GM06990 (cell line): Measurements from ENCODE around the gene OTOF.

Experiments
- DNase-seq: peaks from one replicate; pipeline ENCODE4 v3.0.0-alpha.2; 2011; ENCODE audit not compliant: insufficient read length; ENCODE audit errors: extremely low read depth
- H3K27me3 ChIP-seq: replicated peaks from 2 replicates; pipeline ENCODE4 v1.6.0; 2011; ENCODE audit warnings: low read length; ENCODE audit not compliant: control insufficient read depth, insufficient read depth
- H3K36me3 ChIP-seq: 2 replicates; pipeline ENCODE4 v1.5.1; 2011; ENCODE audit warnings: low read length; ENCODE audit not compliant: control insufficient read depth, insufficient read depth
- H3K4me3 ChIP-seq: replicated peaks from 2 replicates; pipeline ENCODE4 v1.5.1; 2011; ENCODE audit warnings: low read depth, mild to moderate bottlenecking, control low read depth, low read length
- CTCF ChIP-seq: IDR thresholded peaks from 2 replicates; pipeline ENCODE4 v1.5.1; 2011; ENCODE audit warnings: low read length, control low read depth, mild to moderate bottlenecking, inconsistent platforms; ENCODE audit not compliant: insufficient read depth, poor library complexity, severe bottlenecking

OTOF gene

GRCh38 chr2:26457251-26457666 lies 20.7 kb downstream of the OTOF start:
- TF ChIP-seq CTCF = no peak
- Histone ChIP-seq H3K27me3 (no peaks in the 10 kb centered on the region), H3K4me3 (no peak overlapping the region), H3K36me3 (no peaks in the 10 kb centered on the region)
- no peak for DNase-seq

DNA sequence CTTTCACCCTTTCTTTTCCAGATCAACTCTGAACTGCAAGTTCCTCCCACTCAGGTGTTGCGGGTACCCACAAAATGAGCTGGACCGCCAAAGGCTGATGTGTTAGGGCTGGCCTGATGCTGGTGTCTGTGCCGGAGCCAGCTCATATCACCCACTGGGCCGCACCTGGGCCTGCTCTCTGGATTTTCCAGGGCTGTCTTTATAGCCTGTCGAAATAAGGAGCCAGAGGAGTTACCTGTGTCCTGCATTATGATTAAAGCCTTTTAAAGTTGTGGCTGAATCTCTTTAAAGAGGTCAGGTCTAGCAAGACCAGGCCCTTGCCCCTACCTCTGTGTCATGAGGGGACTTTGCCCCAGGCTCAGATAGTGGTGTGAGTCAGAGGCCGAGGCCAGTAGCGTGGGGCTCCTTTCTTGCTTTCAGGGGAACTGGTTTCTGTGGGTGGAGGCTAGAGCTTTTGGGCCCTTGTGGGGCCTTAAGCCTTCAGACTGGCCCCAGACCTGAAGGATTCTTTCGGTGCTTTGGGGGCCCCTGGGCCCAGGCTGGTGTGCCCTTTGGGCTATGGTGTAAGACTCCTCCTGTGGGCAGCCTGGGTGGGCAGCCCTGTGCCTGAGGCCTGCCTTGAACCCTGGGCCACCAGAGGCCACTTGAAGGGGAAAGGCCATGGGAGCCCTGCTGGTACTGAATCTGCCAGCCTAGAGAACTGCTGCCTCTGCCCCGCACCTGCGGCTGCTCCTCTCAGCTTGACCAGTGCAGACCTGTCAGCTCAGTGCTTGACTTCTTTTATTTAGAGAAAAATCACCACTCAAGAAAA lies 21.3 kb downstream of the OTOF start:
- no peaks in the 10 kb centered on the region for H3K36me3 ChIP-seq
- no peaks in the 10 kb centered on the region for H3K27me3 ChIP-seq
- no peak for TF ChIP-seq CTCF
- H3K4me3 ChIP-seq = no peak overlapping the region
- no peak for DNase-seq

DNA sequence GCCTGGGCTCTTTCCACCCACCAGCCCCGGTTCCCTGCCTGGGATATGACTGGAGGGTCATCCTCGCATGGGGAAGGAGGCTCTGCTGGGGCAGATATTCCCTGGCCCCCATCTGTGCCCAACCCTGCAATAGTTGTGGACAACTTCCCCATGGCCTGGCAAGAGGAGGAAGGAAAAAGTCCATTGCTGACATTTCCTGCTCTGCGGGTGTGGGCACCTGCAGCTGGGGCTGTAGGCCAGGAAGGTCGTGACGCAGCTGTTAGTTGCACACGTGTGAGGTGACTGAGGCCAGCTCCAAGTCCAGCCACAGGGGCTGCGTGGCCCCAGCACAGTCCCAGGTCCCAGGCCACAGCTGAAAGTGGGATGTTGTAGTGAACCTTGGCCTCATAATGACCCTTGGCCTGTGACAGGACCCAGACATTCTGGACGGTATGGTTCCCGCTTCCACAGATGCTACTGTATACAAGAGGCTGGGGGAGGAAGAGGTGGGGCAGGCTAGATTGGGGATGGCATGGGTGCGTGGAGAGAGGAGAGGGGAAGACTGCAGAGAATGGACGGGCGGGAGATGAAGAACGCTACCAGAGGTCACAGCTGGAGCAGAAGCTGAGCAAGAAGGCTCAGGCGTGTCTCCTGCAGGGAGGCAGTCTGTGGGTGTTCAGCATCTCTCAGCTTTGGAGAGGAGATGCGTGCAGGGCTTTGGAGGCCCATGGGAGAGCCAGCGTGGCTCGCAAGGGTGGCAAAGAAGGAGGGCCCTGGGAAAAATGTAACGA lies 22.1 kb downstream of the OTOF start:
- no peak for DNase-seq

GRCh38 chr2:26455037-26455669 lies 22.8 kb downstream of the OTOF start:
- Histone ChIP-seq H3K4me3 (no peak overlapping the region), H3K36me3 (no peaks in the 10 kb centered on the region), H3K27me3 (no peaks in the 10 kb centered on the region)
- no peak for DNase-seq
- no peak for TF ChIP-seq CTCF

More for the DNA sequence above, 22.1 kb downstream of the OTOF start:
- Histone ChIP-seq H3K4me3 (no peak overlapping the region), H3K27me3 (no peaks in the 10 kb centered on the region), H3K36me3 (no peaks in the 10 kb centered on the region)
- TF ChIP-seq CTCF = no peak

DNA sequence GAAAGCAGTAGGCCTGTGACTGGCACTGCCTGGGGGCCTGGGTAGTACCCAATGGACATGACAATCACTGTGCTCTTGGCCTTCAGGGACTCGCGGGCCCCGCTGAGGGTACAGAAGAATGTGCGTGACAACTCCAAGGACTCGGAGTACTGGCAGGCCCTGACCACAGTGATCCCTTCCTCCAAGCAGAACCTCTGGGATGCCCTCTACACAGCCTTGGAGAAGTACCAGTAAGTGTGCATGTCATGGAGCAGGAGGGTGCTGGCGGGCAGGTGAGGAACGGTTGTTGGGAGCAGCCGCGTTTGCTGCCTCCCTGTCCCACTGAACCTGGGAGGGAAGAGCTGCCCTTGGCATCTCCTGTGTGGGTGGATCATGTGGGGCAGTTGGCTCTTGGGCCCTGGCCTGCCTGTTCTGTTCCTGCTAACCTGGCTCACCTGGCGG lies 23.3 kb downstream of the OTOF start:
- Histone ChIP-seq H3K36me3 (no peaks in the 10 kb centered on the region), H3K27me3 (no peaks in the 10 kb centered on the region; the same call in 1 of the 2 replicates)
- TF ChIP-seq CTCF = no peak

More for the DNA sequence above, 23.3 kb downstream of the OTOF start:
- H3K4me3 ChIP-seq = no peak overlapping the region
- DNase-seq = no peak
